Measurements from ENCODE around the gene RHBDL2. TPM values are rescaled to one million over a fixed set of nuclear protein-coding genes. Genes with fewer than 3 reads are reported as not detected.

The RHBDL2 gene
- total RNA-seq, 1 donor = 0.72 TPM

- H3K4me2 ChIP-seq (ENCODE audit: insufficient read depth, low read length) = peak overlapping the region; percentile 94
- TF ChIP-seq CTCF (IDR thresholded peaks at IDR 0.05; ENCODE audit: extremely low read depth, low read depth, low read length) = no peak
- no peak overlapping the region for H3K27ac ChIP-seq (ENCODE audit: low read depth, low read length)
- H3K79me2 ChIP-seq (ENCODE audit: insufficient read depth, low read length) = peaks cover 3% of the 10 kb centered on the region
- no peaks in the 10 kb centered on the region for H3K9me3 ChIP-seq (ENCODE audit: low read depth, low read length)
- peaks cover 5% of the 10 kb centered on the region for H3K4me1 ChIP-seq (ENCODE audit: insufficient read depth, low read length)
- no peaks in the 10 kb centered on the region for H3K36me3 ChIP-seq (ENCODE audit: insufficient read depth, low read length)
- DNase-seq (ENCODE audit: insufficient read length, low spot score, missing footprints) = no peak
- H3K4me3 ChIP-seq (ENCODE audit: insufficient read depth, low read length) = peak overlapping the region; percentile 95
- no peaks in the 10 kb centered on the region for H4K20me1 ChIP-seq (ENCODE audit: insufficient read depth, low read length)
- H3K27me3 ChIP-seq (ENCODE audit: insufficient read depth, low read length) = no peaks in the 10 kb centered on the region
- H2AFZ ChIP-seq (ENCODE audit: low read length) = peak overlapping the region; percentile 96
Observed at GRCh38 chr1:38940339-38941047, 1.1 kb downstream of the RHBDL2 start.

GRCh38 chr1:38938722-38939260, 2.8 kb downstream of the RHBDL2 start:
- Histone ChIP-seq H3K79me2 (ENCODE audit: insufficient read depth, low read length) (peaks cover 3% of the 10 kb centered on the region), H3K27me3 (ENCODE audit: insufficient read depth, low read length) (no peaks in the 10 kb centered on the region), H3K27ac (ENCODE audit: low read depth, low read length) (no peak overlapping the region), H4K20me1 (ENCODE audit: insufficient read depth, low read length) (no peaks in the 10 kb centered on the region), H3K4me1 (ENCODE audit: insufficient read depth, low read length) (peaks cover 5% of the 10 kb centered on the region), H2AFZ (ENCODE audit: low read length) (no peak overlapping the region), H3K36me3 (ENCODE audit: insufficient read depth, low read length) (no peaks in the 10 kb centered on the region), H3K4me3 (ENCODE audit: insufficient read depth, low read length) (no peak overlapping the region), H3K9me3 (ENCODE audit: low read depth, low read length) (no peaks in the 10 kb centered on the region), H3K4me2 (ENCODE audit: insufficient read depth, low read length) (no peak overlapping the region)
- no peak for TF ChIP-seq CTCF (IDR thresholded peaks at IDR 0.05; ENCODE audit: extremely low read depth, low read depth, low read length)
- DNase-seq (ENCODE audit: insufficient read length, low spot score, missing footprints) = no peak

GRCh38 chr1:38932571-38932970, 9.1 kb downstream of the RHBDL2 start:
- Histone ChIP-seq H3K4me1 (ENCODE audit: insufficient read depth, low read length) (peaks cover 13% of the 10 kb centered on the region), H3K4me2 (ENCODE audit: insufficient read depth, low read length) (no peak overlapping the region), H3K79me2 (ENCODE audit: insufficient read depth, low read length) (no peaks in the 10 kb centered on the region), H3K4me3 (ENCODE audit: insufficient read depth, low read length) (no peak overlapping the region), H3K27me3 (ENCODE audit: insufficient read depth, low read length) (no peaks in the 10 kb centered on the region), H3K9me3 (ENCODE audit: low read depth, low read length) (no peaks in the 10 kb centered on the region), H3K36me3 (ENCODE audit: insufficient read depth, low read length) (no peaks in the 10 kb centered on the region), H4K20me1 (ENCODE audit: insufficient read depth, low read length) (no peaks in the 10 kb centered on the region), H2AFZ (ENCODE audit: low read length) (no peak overlapping the region), H3K27ac (ENCODE audit: low read depth, low read length) (no peak overlapping the region)
- DNase-seq (ENCODE audit: insufficient read length, low spot score, missing footprints) = no peak
- no peak for TF ChIP-seq CTCF (IDR thresholded peaks at IDR 0.05; ENCODE audit: extremely low read depth, low read depth, low read length)

- peak overlapping the region; percentile 88 for H2AFZ ChIP-seq (ENCODE audit: low read length)
- no peak for TF ChIP-seq CTCF (IDR thresholded peaks at IDR 0.05; ENCODE audit: extremely low read depth, low read depth, low read length)
- H3K27ac ChIP-seq (ENCODE audit: low read depth, low read length) = no peak overlapping the region
- no peaks in the 10 kb centered on the region for H3K36me3 ChIP-seq (ENCODE audit: insufficient read depth, low read length)
- DNase-seq (ENCODE audit: insufficient read length, low spot score, missing footprints) = peak; percentile 73
- H3K4me1 ChIP-seq (ENCODE audit: insufficient read depth, low read length) = peaks cover 13% of the 10 kb centered on the region
- H3K79me2 ChIP-seq (ENCODE audit: insufficient read depth, low read length) = no peaks in the 10 kb centered on the region
- H4K20me1 ChIP-seq (ENCODE audit: insufficient read depth, low read length) = no peaks in the 10 kb centered on the region
- H3K9me3 ChIP-seq (ENCODE audit: low read depth, low read length) = no peaks in the 10 kb centered on the region
- H3K4me3 ChIP-seq (ENCODE audit: insufficient read depth, low read length) = no peak overlapping the region
- H3K27me3 ChIP-seq (ENCODE audit: insufficient read depth, low read length) = no peaks in the 10 kb centered on the region
- no peak overlapping the region for H3K4me2 ChIP-seq (ENCODE audit: insufficient read depth, low read length)
Observed at GRCh38 chr1:38929476-38929875, 12.2 kb downstream of the RHBDL2 start.

Measured in osteoblast (primary cell).